T-helper 2 cell (primary cell): ENCODE results near the gene ADGRV1.
"Not testable (repeated sequence)": the region's sequence is repeated elsewhere in the genome, so short reads cannot be mapped to it uniquely, and the experiment has no call there.

Experiments used
- DNase-seq, 5 experiments: peaks; one replicate each; pipeline versions ENCODE4 v3.0.0 to v3.0.0-alpha.2; 2012 to 2022

Gene ADGRV1

DNA sequence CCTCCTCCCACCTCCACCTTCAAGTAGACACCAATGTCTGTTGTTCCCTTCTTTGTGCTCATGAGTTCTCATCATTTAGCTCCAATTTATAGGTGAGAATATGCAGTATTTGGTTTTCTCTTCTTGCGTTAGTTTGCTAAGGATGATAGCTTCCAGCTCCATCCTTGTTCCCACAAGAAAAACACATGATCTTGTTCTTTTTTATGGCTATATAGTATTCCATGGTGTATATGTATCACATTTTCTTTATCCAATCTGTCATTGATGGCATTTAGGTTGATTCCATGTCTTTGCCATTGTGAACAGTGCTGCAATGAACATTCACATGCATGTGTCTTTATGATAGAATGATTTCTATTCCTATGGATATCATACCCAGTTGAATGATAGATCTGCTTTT is 454.3 kb downstream of the ADGRV1 start:
- DNase-seq = not testable (repeated sequence)

DNA sequence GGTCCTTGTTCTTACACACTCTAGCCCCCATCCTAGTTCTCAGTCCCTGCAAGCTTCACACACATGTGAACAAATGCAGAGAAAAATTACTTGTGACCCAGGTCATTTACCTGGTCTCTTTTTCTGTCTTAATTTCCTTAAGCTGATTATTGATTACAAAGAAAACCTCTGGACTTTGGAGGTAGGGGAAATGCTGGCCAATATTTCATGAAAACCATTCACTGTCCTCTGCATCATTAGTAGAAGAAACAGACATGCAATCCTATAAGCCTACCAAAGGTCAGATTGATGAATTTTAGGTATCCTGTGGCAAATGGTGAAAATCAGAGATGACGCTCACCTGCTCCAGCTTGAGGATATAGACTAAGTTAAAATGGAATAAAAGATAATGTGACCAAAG is 457.7 kb downstream of the ADGRV1 start:
- DNase-seq = no peak

DNA sequence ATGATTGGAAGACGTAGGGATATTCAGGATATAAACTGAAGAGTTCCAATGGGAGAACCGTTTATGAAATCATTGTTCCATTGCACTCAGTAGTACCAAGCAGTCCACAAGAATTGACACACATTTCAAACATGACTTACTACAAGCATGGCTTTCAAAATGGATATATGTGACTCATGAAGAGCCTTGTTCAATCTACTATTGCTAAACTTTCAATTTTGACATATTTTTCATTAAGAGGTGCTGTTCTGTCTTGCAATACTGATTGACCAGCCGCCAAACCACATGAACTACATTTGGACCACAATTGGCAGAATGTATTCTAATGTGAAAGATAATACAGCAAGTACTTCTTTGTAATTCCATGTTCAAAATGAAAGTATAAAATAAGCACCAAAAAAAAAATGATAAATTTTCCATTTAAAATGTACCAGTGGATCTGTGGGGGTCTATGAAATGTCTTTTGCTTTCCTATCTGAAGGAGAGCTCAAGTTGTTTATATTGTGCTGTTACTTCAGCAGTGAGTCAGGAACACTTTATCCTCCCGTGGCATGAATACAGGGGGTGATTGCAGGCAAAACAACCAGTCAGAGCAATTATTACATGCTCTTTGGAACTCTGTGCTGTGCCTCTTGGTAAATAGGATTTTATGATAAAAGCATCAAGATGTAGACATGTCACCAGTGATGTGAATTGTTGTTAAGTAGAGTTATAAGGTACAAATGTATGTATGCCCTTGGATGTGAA is 458.5 kb downstream of the ADGRV1 start:
- no peak for DNase-seq

DNA sequence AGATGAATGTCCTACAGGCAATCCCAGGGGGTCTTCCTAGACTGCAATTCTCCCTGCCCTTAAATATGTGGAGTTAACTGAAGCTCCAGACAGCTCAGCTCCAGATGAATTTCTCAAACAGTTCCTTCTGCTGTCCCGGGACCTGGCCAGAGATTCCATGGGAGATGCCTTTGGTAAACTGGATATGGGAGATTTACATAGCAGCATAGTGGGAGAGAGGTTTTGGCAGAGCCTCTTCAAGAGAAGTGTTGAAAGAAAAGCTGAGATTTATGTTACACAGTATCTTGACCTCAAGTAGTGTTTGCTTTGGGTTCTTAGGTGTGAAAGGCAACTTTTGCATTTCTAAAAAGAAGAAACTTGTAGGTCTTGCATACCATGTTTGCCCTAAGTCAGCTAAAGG is 459.6 kb downstream of the ADGRV1 start:
- DNase-seq = no peak

DNA sequence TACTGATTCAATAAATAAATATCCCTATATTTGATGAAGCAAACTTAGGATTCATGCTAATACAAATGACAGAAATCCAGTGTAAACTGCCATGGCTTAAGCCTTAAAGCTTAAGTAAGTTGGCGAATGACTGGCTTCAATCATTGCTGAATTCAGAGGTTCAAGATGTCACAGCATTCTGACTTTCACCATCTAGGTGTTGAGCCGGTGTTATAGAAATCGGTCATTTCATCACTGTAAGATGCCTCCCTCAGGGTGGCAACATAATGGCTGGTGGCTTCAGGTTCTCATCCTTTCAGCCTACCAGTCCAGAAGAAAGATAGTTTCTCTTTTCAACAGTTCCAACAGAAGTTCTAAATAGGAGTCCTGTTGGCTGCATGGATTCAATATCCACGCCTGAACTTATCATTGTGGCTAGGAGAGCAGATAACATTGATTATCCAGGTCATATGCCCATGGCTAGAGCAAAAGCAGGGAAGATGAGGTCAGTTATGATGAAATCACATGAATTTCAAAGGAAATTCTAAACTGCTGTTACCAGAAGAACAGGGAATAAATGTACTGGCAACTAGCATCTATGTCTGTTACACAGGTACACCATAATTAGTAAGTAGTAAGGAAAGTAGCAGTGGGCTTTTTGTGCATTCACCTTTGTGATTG is 460.2 kb downstream of the ADGRV1 start:
- no peak for DNase-seq

DNA sequence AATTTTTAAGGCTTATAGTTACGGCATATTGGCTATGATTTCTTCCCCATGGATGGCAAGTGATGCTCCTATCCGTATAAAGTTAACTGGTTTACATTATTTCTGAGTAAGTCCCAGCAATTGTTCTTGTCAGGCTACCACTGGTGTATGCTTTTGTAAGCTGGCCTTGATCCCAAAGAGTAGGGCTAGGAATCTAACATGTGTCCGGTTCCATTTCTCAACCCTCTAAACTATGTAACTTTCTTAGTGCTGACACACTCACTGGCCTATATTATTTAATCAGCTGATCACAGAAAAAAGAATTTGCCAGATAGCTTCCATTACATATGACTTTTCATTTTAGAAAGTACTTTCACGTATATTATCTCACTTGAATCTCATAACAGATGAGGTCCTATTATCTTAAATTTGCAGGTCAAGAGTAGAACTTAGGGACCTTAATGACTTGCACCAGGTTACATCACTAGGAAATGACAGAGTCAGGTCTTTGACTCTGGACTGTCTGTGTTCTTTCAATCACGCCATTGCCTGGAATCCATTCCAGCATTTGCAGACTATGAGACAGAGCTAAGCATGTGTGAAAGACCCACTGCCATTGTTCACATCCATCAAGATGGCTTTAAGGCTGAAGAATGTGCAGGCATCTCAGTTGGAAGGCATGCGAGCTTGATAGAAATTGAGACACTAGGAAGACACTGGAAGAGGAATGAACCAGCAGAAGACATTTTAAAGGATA is 461.6 kb downstream of the ADGRV1 start:
- DNase-seq = no peak

DNA sequence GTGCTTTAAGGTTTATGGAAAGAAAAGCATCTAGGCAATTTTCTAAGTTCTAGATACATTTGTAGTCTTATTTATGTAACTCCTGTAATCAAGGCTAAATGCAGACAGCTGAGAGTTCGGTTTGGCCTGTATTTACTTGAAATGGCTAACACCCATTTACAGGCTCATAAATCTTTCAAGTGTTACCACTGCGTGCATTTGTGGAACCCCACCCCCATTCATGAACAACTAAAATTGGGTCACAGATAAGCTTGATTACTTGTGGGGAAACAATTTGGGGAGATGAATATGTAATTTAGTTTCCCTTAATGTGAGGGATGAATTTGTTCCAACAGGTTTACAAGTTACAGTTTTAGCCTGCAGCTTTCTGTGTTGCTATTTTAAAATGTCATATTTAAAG is 463.9 kb downstream of the ADGRV1 start:
- DNase-seq = no peak

DNA sequence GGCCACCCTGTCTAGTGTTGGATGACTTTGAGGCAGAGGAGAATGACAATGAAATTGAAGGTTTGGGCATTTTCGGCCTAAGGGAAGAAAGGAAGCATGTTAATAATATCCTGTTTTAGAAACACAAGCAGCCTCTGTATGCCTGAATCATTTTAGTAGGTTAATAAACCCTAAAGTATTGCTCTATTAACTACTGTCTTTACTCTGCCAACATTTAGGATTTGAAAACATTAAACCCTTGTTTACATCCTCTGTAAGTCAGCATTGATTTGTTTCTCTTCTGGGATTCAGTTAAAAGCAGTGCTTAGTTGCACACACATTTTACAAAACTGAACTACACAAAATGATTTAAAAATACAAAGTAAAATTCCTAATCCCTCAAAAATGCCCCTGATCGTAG is 465.6 kb downstream of the ADGRV1 start:
- DNase-seq = no peak

DNA sequence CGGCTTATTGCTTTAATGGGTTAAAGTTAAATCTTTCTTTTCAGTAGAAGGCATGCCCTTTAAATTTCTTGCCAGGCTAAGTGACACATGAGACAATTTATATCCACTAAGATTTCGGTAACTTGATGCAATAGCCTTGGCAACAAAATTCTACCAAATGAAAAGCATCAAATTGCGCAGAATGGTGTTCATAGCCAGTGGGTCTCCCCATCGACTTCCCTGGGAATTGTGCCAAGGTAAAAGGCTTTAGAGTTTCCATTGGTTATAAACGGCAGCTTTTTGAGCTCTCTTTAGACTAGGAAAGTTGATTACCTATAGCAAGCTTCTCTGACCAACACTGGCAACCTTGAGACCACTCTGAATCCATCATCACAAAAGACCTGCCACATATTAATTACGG is 466.1 kb downstream of the ADGRV1 start:
- DNase-seq = no peak

DNA sequence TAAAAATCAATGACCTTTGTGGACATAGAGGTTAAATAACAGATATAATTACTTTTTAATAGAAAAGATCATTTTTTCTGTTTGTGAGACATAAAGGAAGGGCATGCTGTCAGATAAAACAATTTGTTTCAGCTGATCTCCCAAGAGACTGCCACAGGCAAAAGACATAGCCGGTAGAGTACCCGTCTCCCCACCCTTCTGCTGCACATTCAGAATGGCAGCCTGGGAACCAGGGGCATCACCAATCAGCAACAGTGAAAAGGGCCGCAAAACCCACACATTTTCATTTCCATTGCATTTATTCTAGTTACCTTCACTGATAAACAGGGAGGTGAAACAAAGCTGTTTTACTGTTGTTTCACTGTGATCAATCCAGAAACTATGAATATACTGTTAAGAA is 466.9 kb downstream of the ADGRV1 start:
- no peak for DNase-seq

DNA sequence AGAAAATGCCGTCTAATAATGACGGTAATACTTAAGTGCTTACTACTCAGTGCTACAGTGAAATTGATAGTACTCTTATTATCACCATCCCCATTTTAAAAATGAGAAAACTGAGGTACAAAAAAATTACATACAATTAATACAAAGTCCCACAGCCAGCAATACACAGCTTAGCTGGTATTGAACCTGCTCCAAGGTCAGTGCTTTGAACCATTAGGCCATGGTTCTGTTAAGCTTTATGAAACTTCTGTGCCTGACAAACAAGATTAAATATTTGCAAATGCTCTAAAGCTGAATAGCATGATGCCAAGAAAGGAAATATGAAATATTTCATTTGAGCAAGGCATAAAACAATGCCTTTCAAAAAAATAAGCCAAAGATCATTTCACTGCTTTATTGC is 467.4 kb downstream of the ADGRV1 start:
- no peak for DNase-seq

DNA sequence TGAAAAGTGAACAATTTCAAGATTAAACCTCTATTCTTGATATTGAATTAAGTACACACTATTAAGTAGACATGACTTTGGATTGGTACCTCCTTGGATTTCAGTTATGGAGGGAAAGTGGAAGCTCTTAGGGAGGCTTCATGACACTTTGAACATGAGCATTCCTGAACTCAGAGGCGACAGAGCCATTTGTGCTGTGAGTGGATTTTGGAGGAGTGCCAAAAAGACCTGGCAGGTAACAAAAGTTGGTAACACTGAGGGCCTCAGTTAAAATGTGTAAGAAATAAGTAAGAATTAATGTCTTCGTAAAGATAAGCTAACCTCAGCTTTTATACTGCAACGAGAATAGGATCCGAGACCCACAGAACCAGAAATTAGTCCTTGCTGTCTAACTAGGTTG is 467.9 kb downstream of the ADGRV1 start:
- DNase-seq = no peak

DNA sequence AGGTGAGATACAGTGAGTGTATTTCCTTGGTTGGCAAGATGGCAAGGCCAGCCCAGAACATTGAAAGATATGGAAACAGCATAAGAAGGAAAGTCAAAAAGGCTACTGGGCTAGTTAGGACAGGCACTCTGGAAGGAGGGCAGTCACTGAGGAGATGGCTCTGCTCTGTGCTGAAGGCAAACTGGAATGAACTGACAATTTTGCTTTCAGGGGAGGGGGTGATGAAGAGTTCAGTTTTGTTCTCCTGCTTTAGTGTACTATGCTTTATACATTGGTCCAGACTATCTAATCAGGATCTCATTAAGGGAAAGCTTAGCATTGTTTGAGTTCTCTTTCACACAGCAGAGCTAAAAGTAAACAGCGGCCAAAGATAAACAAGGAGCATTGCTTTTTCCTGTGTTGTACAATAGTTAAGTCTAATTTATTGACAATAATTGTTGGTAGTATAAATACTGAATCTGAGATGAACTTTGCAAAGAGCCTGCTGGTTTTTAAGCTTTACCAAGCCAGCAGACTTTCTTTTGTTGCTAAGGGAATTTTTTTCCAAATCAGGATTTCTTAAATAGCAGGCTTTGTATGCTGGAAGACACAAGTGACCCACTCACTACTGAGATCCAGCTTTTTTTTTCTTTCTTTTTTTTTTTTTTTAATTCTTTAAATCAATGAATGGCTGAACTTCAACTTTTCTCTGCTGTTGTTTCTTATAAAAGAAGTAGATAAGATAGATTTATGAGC is 469.0 kb downstream of the ADGRV1 start:
- no peak for DNase-seq

DNA sequence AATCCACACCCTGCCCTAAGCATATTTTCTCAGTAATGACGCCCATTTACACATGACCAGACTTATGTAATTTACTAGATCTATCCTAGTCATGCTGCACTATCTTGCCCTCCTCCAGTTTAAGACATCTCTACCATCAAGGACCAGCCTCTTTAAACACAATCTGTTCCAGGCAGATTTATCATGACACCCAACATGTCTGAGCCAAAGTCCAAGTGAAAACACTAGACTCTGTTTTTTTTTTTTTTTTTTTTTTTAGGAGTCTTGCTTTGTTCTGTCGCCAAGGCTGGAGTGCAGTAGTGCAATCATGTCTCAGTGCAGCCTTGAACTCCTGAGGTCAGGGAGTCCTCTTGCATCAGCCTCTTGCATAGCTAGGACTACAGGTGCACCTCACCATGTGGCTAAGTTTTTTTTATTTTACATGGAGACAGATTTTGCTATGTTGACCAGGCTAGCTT is 469.9 kb downstream of the ADGRV1 start:
- no peak for DNase-seq

DNA sequence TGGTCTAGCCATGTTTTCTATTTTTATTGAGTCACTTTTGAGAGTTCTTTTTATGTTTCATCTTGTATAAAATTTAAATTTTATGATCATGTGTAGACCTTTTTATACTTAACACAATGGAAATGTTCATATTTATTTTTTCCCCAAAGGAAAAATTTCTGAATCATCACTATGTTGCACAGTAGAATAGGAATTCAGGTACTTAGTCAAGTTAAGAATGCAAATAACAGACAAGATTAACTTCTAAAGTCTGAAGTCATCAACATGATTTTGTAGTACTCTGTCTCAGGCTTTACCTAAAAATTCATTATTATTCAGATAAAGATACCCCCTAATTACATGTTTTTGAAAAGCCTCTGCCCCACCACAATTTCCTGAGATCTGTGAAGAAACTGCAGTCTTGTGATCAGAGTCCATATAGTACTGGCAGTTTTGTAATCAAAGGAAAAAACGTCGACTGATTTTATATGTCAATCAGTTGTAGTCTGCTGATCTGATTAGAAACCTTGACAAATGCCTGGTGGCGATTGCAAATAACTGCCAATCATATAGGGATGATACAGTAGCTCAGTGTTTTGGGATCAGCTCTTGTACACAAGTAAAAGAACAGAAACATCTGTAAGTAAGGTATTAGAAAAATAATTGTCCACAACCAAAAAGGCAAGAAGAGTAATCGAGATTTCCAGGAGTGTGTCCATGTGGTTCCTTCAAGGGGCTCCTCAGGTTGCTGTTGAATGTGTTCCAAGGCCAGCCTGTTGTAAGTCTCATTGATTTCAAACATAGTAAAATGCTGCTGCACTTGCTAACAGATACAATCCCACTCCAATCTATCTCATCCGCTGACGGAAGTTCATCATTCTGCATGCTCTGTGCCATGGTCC is 472.2 kb downstream of the ADGRV1 start:
- no peak for DNase-seq

DNA sequence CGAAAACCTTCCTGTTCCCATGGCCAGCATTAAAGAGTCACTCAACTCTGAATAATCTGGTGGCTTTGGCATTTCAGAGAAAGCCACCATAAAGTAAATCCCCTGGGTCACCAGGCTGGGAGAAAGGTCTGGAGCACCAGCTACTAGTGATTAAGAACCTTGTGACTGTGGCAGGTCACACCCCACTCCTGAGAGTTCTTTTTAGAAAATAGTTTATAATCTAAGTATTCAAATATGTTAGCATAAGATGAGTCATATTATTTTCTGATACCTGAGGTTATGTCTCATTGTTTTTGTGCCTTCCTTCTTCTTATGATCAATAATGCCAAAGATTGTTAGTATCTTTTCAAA is 472.8 kb downstream of the ADGRV1 start:
- DNase-seq = no peak

DNA sequence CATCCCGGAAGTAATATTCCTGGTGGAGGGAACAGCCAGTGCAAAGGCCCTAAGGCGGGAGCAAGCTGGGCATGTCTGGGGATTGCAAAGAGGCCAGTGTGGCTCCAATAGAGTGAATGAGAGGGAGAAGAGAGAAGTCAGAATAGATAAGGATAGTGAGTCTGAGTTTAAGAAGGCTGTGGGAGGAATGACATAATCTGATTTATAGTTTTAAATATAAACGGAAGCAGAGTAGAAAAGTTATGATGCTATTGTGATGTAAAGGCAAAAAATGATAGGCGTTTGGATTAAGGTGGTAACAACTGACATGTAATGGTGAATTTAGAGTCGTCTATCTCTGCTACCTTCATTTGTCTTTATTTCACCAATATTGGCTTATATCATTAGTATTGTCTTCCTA is 473.5 kb downstream of the ADGRV1 start:
- no peak for DNase-seq

DNA sequence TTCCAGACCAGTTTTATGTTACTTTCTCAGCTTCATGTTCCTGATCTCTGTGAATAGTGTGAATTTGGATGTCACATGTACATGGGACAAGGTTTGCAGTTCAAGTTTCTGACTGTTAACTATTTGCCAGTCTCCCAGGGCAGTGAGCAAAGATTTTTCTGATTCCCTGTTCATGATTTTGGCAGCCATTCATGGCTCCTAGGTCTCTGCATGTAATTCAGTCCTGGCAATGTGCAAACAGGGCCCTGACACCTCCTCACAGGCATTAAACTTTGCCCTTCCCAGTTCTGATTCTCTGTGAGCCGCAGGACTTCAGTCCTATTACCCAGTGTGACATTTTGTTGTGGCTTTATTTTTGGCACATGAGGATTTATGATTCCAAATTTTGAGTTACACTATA is 474.8 kb downstream of the ADGRV1 start:
- no peak for DNase-seq

DNA sequence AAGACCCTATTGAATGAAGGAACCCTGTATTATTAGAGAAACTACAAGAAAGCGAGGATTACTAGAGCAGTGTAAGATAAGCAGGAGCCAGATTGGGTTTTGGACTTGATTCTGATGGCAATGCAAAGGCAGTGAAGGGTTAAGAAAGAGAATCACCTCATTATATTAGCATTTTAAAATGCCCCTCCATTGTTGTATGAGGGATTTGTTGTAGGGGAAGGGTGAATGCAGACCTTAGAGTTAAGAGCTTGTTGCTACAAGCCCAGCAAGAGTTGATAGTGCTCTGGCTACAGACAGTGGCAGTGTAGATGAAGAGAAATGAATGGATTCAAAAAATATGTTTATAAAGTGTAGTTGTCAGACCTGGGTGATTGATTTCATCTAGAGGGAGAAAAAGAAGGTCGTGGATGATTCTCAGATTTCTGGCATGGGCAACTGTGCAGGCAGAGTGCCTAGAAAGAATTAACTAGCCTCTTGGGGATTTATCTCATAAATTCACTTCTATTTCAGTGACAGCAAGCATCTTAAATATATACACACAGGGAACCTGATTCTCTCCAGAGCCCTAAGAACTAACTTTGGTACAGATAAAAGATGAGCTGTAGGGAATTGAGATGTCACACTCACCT is 479.7 kb downstream of the ADGRV1 start:
- DNase-seq = no peak

DNA sequence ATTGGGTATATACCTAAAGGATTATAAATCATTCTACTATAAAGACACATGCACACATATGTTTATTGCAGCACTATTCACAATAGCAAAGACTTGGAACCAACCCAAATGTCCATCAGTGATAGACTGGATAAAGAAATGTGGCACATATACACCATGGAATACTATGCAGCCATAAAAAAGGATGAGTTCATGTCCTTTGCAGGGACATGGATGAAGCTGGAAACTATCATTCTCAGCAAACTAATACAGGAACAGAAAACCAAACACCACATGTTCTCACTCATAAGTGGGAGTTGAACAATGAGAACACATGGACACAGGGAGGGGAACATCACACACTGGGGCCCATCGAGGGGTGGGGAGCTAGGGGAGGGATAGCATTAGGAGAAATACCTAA is 482.5 kb downstream of the ADGRV1 start:
- not testable (repeated sequence) for DNase-seq

DNA sequence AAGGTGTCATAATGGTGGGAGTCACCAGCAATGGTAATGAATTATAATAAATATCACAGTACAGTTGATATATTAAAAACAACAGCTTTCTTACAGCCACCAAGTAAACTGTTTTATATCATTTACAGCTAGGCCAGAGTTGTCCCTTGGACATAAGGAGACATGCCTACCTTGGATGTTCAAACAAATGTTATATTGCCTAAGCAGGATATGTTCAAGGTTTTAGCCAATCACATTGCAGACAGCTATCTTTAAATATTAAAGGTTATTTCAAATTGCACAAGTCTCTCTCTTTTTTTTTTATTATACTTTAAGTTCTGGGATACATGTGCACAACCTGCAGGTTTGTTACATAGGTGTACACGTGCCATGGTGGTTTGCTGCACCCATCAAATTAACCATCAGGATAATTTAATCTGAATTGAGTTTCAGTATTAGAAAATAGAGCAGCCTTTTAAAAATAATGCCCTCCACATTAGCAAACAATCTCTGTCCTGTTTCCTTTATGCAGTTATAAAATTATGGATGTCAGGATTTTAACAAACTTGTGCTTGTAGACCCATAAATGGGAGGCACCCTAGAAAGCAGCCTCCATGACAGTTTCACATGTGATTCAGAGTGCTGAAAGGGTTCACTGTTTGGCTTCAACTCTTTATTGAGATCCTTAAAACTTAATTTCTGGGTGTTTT is 483.8 kb downstream of the ADGRV1 start:
- no peak for DNase-seq
